COLO668 (cell line): ENCODE measurements around the gene GMDS.
"Not testable (repeated sequence)": the region's sequence is repeated elsewhere in the genome, so short reads cannot be mapped to it uniquely, and the experiment has no call there.

Source experiments
- DNase-seq: peaks from one replicate; lab custom pipeline; 2025; ENCODE audit not compliant: unreplicated experiment; lab: John Stamatoyannopoulos, UW

Gene GMDS

DNA sequence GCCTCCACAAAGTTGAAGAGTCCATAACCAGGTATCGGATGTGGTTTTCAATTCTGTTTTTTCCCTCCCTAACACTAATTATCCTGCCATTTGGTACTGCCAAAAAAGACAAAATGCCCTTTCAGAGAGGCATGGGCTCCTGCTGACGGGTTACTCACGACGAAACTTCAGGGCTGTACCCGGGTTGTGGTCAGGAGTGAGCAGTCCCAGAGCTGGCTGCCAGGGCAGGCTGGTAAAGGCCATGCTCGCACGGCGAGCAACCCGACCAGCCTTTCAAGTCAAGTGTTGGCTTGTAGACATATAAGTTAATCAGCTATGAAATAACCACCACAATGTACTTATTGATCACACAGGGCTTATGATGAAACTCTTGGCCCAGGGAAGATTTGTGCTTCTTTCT is 483.2 kb downstream of the GMDS start:
- DNase-seq: no peak

- DNase-seq: no peak
Observed at GRCh38 chr6:1761477-1761877, 483.9 kb downstream of the GMDS start.

GRCh38 chr6:1760876-1761275 is 484.5 kb downstream of the GMDS start:
- DNase-seq: no peak

DNA sequence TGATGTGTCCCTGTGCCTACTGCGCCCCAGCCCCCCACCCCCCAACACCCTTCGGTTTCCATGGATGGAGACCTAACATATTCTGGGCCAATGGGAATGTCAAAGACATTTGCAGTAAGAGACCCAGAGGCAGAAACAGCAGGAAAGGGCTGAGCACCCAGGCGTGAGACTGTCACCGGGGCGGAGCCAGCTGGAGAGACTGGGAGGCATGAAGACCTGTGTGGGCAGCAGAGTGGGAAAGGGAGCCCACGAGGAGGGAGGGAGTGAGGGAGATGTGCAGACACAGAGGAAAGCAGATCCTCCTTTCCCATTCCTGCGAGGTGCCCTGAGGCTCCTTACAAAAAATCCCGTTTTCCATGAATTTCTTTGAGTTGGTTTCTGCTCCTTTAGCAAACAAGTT is 485.5 kb downstream of the GMDS start:
- no peak for DNase-seq

- no peak for DNase-seq
Observed at GRCh38 chr6:1758076-1758679, 487.2 kb downstream of the GMDS start.

DNA sequence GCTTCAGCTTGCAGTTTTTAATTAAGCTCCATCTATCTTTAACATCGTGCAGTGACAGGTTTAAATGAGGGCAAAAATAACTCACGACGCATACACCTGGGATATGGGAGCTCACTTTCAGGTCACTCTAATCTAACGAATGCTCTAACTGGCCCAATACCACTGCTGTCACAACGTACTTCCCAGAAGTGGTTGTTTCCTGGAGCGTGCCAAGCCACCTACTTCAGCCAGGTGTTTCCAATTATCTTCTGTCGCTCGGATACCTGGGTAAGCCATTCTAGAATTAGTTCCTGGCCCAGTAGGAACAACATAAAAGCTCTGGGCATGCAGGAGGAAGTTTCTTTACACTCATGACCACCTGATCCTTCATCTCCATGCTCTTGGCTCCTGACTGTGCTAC is 488.3 kb downstream of the GMDS start:
- DNase-seq: peak; percentile 55

DNA sequence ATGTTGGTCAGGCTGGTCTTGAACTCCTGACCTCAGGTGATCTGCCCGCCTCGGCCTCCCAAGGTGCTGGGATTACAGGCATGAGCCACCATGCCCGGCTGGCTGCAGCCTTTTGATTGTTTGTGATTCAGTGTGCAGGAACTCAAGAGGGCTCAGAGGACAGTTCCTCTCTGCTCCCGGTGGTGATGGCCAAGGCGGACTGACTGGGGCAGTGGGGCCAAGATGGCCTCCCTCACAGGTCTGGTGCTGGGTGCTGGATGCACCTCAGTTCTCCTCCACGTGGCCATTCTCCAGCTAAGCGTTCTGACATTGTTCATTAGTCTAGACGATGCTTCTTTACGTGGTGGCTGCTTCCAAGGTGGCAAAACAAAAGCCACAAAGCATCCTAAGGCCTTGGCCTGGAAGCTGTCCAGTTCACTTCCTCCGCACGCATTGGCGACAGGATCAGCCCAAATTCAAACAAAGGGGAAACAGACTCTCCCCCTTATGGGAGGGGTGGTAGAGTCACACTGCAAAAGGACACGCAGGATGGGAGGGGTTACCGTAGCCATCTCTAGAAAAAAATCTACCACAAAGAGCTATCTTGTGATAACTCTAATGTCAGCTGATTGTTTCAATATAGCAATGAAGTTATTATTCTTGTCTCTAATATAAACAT is 488.8 kb downstream of the GMDS start:
- no peak for DNase-seq

GRCh38 chr6:1751063-1751462 is 494.3 kb downstream of the GMDS start:
- DNase-seq: not testable (repeated sequence)

DNA sequence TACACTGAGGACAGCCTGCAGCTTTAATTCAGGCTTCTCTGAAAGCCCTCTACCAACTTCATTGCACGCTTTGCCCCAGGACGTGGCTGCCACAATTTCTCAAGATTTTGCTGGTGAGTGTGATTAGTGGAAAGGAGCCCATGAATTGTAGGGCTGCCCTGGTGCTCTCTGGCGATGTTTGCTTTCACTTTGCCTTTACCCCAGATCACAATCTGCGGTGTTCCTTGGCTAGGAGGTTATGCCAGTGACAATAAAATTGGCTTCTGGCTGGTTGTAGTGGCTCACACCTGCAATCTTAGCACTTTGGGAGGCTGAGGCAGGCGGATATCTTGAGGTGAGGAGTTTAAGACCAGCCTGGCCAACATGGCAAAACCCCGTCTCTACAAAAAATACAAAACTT is 496.4 kb downstream of the GMDS start:
- no peak for DNase-seq

- DNase-seq: no peak
Observed at GRCh38 chr6:1747531-1747930, 497.9 kb downstream of the GMDS start.

DNA sequence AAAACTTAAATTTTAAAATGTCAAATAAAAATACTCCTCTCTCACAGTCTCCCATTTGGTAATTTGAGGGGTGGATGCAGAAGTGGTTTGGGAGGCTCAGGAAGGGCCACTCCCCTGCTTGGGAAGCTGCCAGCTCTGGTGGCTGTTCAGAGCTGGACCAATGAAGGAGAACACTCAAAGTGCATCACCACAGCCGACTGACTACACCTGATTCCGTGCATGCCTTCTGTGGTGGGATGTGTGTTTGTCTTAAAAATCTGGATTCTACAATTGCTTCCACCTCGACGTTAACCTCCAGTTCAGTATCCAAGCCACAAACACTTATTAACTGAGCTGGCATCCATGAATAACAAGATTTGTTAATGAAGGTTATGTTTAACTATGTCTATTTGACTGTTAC is 498.4 kb downstream of the GMDS start:
- DNase-seq: no peak

GRCh38 chr6:1745814-1746213 is 499.6 kb downstream of the GMDS start:
- DNase-seq: no peak

GRCh38 chr6:1744543-1744942 is 500.9 kb downstream of the GMDS start:
- DNase-seq: no peak

- no peak for DNase-seq
Observed at GRCh38 chr6:1739680-1740079, 505.7 kb downstream of the GMDS start.

DNA sequence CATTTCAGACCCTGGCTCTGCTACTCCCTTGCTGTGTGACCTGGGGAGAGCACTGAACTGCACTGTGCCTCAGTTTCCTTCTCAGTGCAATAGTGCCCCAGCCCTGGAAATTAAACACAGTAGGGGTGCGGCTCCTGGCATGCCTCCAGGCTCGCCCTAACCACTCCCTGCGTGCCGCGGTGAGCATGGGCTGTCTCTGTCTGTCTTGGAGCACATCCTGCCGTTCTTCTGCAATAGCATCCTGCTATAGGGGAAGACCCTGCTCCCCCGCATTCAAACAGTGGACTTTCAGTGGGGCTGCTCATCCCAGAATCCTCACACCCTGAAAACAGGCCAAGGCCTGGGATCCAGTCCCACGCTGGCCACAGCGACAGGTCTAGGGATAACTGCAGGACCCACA is 506.2 kb downstream of the GMDS start:
- no peak for DNase-seq

GRCh38 chr6:1738558-1739081 is 506.8 kb downstream of the GMDS start:
- no peak for DNase-seq

GRCh38 chr6:1737463-1738311 is 507.7 kb downstream of the GMDS start:
- DNase-seq: no peak

- DNase-seq: no peak
Observed at GRCh38 chr6:1736346-1737105, 508.9 kb downstream of the GMDS start.

DNA sequence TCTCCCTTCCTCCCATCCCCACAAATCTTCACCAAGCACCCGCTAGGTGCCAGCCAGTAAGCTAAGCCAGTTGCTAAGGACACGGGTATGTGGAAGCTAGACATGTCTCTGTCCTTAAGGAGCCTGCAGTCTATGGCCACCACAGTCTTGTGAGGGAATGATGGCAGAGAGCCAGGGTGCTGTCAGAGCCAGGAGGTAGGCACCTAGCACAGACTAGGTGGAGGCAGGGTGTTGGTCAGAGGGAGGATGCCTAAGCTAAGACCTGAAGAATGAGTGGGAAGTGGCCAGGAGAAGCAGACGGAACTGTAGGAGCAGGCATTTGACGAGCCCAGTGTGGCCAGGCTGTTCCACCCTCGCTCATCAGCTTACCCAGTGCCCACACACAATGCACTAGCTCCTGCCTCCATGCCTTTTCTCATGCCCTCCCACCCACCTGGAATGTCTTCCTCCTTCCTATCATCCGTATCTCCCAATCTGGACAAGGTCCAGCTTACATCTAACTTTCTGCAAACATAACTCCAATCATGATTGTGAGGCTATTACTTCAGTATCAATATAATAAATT is 510.1 kb downstream of the GMDS start:
- no peak for DNase-seq

DNA sequence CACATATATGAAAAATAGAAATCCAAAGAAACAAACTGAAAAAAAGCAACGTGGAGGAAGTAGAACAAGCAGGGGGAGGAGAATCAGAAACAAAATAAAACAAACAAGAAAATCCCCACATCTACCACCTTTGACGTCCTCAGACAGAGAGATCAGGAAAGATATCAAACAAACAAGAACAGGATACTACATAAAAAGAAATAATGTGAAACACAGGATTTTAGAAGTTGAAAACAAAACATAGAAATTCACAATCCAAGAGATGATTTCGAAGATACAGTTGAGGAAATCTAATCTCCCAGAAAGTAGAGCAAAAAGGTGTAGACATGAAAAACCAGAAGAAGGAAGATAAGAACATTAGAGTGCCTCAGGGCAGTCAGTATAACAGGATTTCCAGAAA is 514.5 kb downstream of the GMDS start:
- DNase-seq: no peak

DNA sequence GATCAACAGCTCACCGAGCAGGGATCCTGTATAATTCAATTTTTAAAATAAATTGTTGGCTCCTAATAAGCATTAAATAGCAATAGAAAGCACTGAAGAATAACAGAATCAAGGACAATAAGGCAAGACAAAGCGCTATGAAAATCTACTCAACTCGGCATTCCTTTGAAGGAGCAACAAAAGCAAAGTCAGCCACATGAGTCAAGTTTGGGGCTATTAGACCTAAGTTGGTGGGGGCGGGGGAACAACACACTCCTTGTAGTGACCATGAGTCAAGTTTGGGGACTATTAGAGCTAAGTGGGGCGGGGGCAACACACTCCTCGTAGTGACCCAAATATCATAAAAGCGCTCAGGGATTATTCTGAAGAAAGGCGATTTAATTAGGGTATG is 515.7 kb downstream of the GMDS start:
- no peak for DNase-seq
